Activated CD8-positive, alpha-beta T cell treated with anti-CD3 and anti-CD28 coated beads for 36 hours (primary cell): ENCODE results near the gene RPS6KA5. TPM values are rescaled to one million over a fixed set of nuclear protein-coding genes. Genes with fewer than 3 reads are reported as not detected.
"Not testable (repeated sequence)": the region's sequence is repeated elsewhere in the genome, so short reads cannot be mapped to it uniquely, and the experiment has no call there.

Source experiments
- ATAC-seq: fragments of 200-7000 bp; cut with Tn5 transposase; one replicate; pipeline ENCODE4 v1.10.0; 2021; ENCODE audit warnings: mild to moderate bottlenecking, moderate library complexity
- CTCF ChIA-PET: fragments of 350-600 bp; sonication (Branson Sonifier 250); formaldehyde crosslinking; loops from one replicate; lab custom pipeline; 2021; ENCODE audit warnings: antibody characterized with exemption; lab: Charles Lee
- POLR2A ChIA-PET: fragments of 350-600 bp; sonication (Branson Sonifier 250); formaldehyde crosslinking; loops from one replicate; lab custom pipeline; 2021; ENCODE audit warnings: antibody characterized with exemption; lab: Charles Lee
- DNase-seq: peaks from one replicate; pipeline ENCODE4 v3.0.0-alpha.2; 2020
- H3K27ac Mint-ChIP-seq: one replicate; pipeline ENCODE4 v1.8.0; 2021; ENCODE audit warnings: mild to moderate bottlenecking, mixed read lengths
- H3K27me3 Mint-ChIP-seq: one replicate; pipeline ENCODE4 v1.8.0; 2021; ENCODE audit warnings: mixed read lengths
- H3K36me3 Mint-ChIP-seq: one replicate; pipeline ENCODE4 v1.8.0; 2021; ENCODE audit warnings: low read depth, mixed read lengths
- H3K4me1 Mint-ChIP-seq: one replicate; pipeline ENCODE4 v1.8.0; 2021; ENCODE audit warnings: low read depth, mixed read lengths
- H3K4me3 Mint-ChIP-seq: one replicate; pipeline ENCODE4 v1.8.0; 2021; ENCODE audit warnings: mild to moderate bottlenecking, moderate library complexity, mixed read lengths
- H3K9me3 Mint-ChIP-seq: one replicate; pipeline ENCODE4 v1.8.0; 2021; ENCODE audit warnings: mixed read lengths
- CTCF ChIP-seq: fragments of 200-600 bp; IDR thresholded peaks from one replicate; pipeline ENCODE4 v1.8.0; 2022; ENCODE audit warnings: antibody characterized with exemption, mild to moderate bottlenecking
- intact Hi-C: fragments of 100-400 bp; cut with micrococcal nuclease; formaldehyde crosslinking; loops from one replicate; pipeline ENCODE4 v1.10.0; 2022
- total RNA-seq, 2 experiments: library from RNA; stranded (reverse); gene quantifications; one replicate each; pipeline ENCODE4 v1.2.3, GENCODE V29; 2021

Gene RPS6KA5
- total RNA-seq, 2 experiments from 2014 or later = 12.8 to 12.9 TPM

GRCh38 chr14:91036741-91037469 lies 23.5 kb downstream of the RPS6KA5 start:
- no peaks in the 10 kb centered on the region for H3K27me3 Mint-ChIP-seq
- peaks cover 2% of the 10 kb centered on the region for H3K9me3 Mint-ChIP-seq
- no peak for TF ChIP-seq CTCF
- CTCF ChIA-PET = interaction anchor here (0.8 to 1.7 kb wide), 3 partner anchors 12 to 41 kb away, joined by 3 to 5 read pairs (median 3); no protein-coding TSS in a partner anchor
- no peak overlapping the region for H3K4me3 Mint-ChIP-seq
- ATAC-seq (no peak), DNase-seq (no peak)
- POLR2A ChIA-PET = interaction anchor here (0.7 to 1.4 kb wide), 6 partner anchors 13 to 34 kb away, joined by 3 read pairs; no protein-coding TSS in a partner anchor
- intact Hi-C loops = no loop called here
- peaks cover 55% of the 10 kb centered on the region for H3K4me1 Mint-ChIP-seq
- H3K36me3 Mint-ChIP-seq = peaks cover 11% of the 10 kb centered on the region
- no peak overlapping the region for H3K27ac Mint-ChIP-seq

- H3K9me3 Mint-ChIP-seq = peaks cover 2% of the 10 kb centered on the region
- ChIA-PET POLR2A (interaction anchor here (0.7 to 1.4 kb wide), 5 partner anchors 17 to 32 kb away, joined by 3 read pairs; no protein-coding TSS in a partner anchor), CTCF (interaction anchor here (0.6 to 1.4 kb wide), 3 partner anchors 42 to 139 kb away, joined by 3 to 4 read pairs (median 3); no protein-coding TSS in a partner anchor)
- no peaks in the 10 kb centered on the region for H3K27me3 Mint-ChIP-seq
- H3K36me3 Mint-ChIP-seq = peaks cover 11% of the 10 kb centered on the region
- intact Hi-C loops = no loop called here
- H3K4me3 Mint-ChIP-seq = no peak overlapping the region
- peaks cover 56% of the 10 kb centered on the region for H3K4me1 Mint-ChIP-seq
- no peak for TF ChIP-seq CTCF
- peak; percentile 45 for ATAC-seq
- no peak for DNase-seq
- H3K27ac Mint-ChIP-seq = peak overlapping the region; percentile 65
These were observed 24.6 kb downstream of the RPS6KA5 start for GRCh38 chr14:91035855-91036254.

- H3K27ac Mint-ChIP-seq, H3K9me3 Mint-ChIP-seq, intact Hi-C loops, CTCF ChIA-PET, H3K4me3 Mint-ChIP-seq, DNase-seq, H3K27me3 Mint-ChIP-seq, ATAC-seq, POLR2A ChIA-PET, H3K36me3 Mint-ChIP-seq: not testable (repeated sequence)
- peaks cover 62% of the 10 kb centered on the region for H3K4me1 Mint-ChIP-seq
These were observed 26.1 kb downstream of the RPS6KA5 start for GRCh38 chr14:91034379-91034778.

- ATAC-seq (no peak), DNase-seq (no peak)
- Mint-ChIP-seq H3K27me3 (no peaks in the 10 kb centered on the region), H3K4me3 (no peak overlapping the region), H3K4me1 (peaks cover 59% of the 10 kb centered on the region), H3K36me3 (peaks cover 8% of the 10 kb centered on the region), H3K9me3 (peaks cover 2% of the 10 kb centered on the region), H3K27ac (no peak overlapping the region)
- POLR2A ChIA-PET = interaction anchor here (1.0 kb wide), 1 partner anchor 83 kb away, joined by 4 read pairs; no protein-coding TSS in a partner anchor
- intact Hi-C loops = no loop called here
- TF ChIP-seq CTCF = no peak
- CTCF ChIA-PET = interaction anchor here (1.7 to 3.4 kb wide), 2 partner anchors 10 to 129 kb away, joined by 10 to 11 read pairs; no protein-coding TSS in a partner anchor
These were observed 28.2 kb downstream of the RPS6KA5 start for GRCh38 chr14:91032248-91032647.

GRCh38 chr14:91031666-91032065 lies 28.8 kb downstream of the RPS6KA5 start:
- no peak for TF ChIP-seq CTCF
- Mint-ChIP-seq H3K27ac (no peak overlapping the region), H3K36me3 (peaks cover 13% of the 10 kb centered on the region), H3K4me1 (peaks cover 60% of the 10 kb centered on the region), H3K4me3 (no peak overlapping the region), H3K27me3 (no peaks in the 10 kb centered on the region), H3K9me3 (peaks cover 2% of the 10 kb centered on the region)
- POLR2A ChIA-PET = interaction anchor here (1.0 kb wide), 1 partner anchor 84 kb away, joined by 4 read pairs; no protein-coding TSS in a partner anchor
- CTCF ChIA-PET = interaction anchor here (1.7 to 3.4 kb wide), 2 partner anchors 10 to 129 kb away, joined by 10 to 11 read pairs; no protein-coding TSS in a partner anchor
- ATAC-seq (no peak), DNase-seq (no peak)
- intact Hi-C loops = no loop called here
